ENCODE measurements around the gene CDH4. TPM values are rescaled to one million over a fixed set of nuclear protein-coding genes. Genes with fewer than 3 reads are reported as not detected.

CDH4 gene
- total RNA-seq, 1 donor = 8.6 TPM

DNA sequence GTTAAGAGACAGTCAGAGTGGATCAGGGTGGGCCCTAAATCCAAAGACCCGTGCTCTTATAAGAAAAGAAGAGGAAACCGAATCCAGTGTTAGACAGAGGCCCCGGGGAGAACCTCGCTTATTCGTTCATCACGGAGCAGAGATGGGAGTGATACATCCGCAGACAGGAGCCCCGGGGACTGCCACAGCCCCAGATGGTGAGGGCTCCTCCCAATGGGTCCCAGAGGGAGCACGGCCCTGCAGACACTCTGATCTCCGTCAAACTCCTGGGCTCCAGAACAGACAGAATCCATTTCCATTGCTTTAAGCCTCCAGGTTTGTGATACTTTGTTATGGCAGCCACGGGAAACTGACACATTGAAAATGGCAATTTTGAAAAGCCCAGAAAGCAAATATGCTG, 47.0 kb downstream of the CDH4 start:
- no peak for DNase-seq (ENCODE audit: low read depth in 2 of 3, low spot score in 2 of 3)

GRCh38 chr20:61299618-61300017, 47.6 kb downstream of the CDH4 start:
- no peak for DNase-seq (ENCODE audit: low read depth in 2 of 3, low spot score in 2 of 3)

DNA sequence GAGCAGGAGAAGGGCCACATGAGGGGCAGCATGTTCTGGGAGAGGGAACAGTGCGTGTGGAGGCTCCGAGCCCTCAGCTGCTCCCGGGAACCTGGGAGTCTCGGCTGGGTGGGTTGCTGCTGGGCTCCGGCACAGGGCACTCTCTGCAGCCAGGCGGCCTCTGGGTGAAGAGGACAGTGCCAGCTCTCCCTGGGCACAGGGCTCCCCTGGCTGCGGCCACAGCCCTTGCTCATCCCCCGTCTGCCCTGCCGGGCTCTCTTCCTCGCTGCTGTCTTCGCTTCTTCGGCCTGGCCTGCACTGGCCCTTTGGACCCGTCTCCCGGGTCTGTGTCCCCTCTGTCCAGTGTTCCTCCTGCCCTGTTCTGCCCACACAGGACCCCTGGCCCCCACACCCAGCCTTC, 48.2 kb downstream of the CDH4 start:
- DNase-seq (ENCODE audit: low read depth in 2 of 3, low spot score in 2 of 3) = no peak

GRCh38 chr20:61300709-61301108, 48.6 kb downstream of the CDH4 start:
- DNase-seq (ENCODE audit: low read depth in 2 of 3, low spot score in 2 of 3) = no peak

DNA sequence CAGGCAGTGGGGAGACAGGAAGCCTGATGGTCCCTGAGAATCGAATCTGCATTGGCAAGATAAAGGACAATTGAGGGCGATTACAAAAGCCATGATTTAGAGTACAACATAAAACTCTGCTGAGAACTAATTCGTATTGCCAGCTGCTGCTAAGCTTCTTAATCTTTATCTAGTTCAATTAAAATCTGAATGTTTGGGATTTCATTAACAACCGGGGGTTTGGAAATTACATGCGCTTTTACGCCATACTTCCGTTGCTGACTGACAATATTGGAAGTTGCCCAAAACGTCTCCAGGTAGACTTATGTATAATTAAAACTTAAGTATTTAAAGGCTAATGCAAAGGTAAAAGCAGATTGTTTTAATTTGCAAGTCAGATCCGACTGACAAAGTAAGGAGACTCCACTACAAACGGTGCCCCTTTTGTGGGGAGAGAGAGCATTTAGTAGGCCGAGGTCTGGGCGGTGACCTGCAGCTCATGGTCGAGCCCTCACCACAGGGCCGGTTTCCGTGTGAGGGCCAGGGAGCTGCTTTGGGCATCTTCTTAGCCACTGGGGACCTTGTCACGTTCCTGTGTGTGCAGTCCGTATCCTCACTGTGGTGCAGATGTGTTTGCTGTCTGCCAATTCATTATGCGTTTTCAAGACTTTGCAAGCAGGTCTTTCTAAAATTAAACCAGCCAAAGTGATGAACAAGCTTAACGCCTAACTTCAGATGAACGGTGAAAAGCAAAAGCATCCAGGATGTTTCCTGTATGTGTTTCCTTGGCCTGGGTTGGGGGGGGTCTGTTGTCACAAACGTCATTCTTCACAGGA, 49.9 kb downstream of the CDH4 start:
- no peak for DNase-seq (ENCODE audit: low read depth in 2 of 3, low spot score in 2 of 3)

- no peak for DNase-seq (ENCODE audit: low read depth in 2 of 3, low spot score in 2 of 3)
Measured at GRCh38 chr20:61303217-61303616, 51.2 kb downstream of the CDH4 start.

DNA sequence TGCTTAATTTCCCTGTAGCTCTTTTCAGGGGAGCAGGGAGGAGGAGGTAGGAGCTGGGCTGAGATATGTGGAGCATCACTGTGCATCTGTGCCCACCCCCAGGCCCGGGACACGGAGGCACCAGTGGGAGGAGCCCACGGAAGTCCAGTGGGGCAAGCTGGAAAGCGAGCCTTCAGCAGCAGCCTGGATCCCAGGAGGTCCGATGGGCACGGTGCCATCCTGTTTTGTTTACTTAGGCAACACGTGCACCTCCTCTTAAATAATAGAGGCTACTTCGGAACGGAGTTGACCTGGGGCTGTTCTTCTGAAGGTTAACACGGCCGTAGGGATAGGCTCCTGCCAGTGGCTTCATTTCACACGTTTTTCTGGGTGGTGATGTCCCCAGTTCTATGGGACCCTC, 51.6 kb downstream of the CDH4 start:
- DNase-seq (ENCODE audit: low read depth in 2 of 3, low spot score in 2 of 3) = no peak

DNA sequence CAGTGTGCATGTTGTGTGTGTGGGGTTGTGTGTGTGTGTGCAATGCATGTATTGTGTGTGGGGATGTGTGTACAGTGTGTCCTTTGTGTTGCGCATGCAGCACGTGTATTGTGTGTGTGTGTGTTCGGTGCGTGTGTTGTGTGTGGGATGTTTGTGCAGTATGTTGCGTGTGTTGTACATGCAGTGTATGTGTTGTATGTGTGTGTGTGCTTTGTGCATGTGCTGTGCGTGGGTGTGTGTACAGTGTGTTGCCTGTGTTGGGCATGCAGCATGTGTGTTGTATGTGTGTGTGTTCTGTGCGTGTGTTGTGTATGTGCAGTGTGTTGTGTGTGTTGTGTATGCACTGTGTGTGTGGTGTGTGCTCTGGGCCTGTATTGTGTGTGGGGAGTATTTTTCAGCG, 52.7 kb downstream of the CDH4 start:
- DNase-seq (ENCODE audit: low read depth in 2 of 3, low spot score in 2 of 3) = no peak

- DNase-seq (ENCODE audit: low read depth in 2 of 3, low spot score in 2 of 3) = no peak
Measured at GRCh38 chr20:61306937-61307475, 54.9 kb downstream of the CDH4 start.

DNA sequence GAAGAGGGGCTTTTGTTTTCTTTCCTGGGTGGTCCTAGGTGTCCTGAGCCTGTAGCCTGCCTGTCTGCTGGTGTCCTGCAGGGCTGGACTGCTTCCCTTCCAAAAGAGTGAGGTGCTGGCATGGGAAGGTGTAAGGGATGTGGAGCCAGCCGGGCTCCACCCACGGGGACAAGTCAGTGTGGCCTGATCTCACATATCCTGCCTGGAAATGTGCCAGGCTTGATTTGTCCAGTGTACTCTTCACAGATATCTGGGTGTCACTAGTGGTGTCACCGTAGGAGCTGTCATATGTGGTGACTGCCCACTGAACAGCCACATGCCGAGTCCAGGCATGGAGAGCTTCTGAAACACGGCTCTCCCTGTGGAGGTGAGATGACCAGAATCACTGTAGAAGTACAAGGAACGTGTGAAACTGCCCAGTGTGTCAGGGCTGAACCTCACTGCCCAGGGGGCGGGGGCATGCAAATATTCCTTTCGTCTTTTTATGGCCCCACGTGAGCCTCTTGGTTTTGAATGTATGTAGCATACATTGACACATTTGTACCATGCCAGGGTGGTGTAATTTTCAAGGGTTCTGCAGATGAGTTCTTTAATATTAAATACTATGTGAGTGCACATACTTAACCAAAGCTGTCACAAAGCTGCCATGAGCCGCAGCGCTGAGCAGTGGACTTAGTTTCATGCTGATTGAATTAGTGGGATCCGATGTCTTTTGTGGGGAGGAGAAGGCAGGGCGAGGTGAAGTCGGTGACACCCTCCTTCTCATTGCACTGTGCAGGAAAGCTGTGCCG, 55.8 kb downstream of the CDH4 start:
- DNase-seq (ENCODE audit: low read depth in 2 of 3, low spot score in 2 of 3) = no peak

- DNase-seq (ENCODE audit: low read depth in 2 of 3, low spot score in 2 of 3) = no peak
Measured at GRCh38 chr20:61308477-61308774, 56.4 kb downstream of the CDH4 start.

GRCh38 chr20:61310954-61311353, 58.9 kb downstream of the CDH4 start:
- DNase-seq (ENCODE audit: low read depth in 2 of 3, low spot score in 2 of 3) = no peak

GRCh38 chr20:61311656-61312387, 59.8 kb downstream of the CDH4 start:
- no peak for DNase-seq (ENCODE audit: low read depth in 2 of 3, low spot score in 2 of 3)

GRCh38 chr20:61312925-61313324, 60.9 kb downstream of the CDH4 start:
- no peak for DNase-seq (ENCODE audit: low read depth in 2 of 3, low spot score in 2 of 3)

DNA sequence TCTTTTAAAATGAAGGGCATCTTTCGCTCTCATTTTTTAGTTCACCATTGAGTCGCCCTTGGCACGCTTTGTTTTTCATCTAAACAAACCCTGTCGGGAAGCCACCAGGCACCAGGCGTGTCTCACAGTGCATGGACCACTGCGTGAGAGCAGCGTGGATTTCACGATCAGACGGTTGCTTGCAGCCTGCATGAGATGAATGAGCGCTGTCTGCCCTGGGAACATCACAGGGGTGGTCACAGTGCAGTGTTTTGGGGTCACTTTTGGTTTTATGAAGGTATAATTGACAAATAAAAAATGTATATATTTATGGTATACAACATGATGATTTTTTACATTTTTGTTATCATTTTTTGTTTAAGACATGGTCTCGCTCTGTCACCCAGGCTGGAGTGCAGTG, 61.3 kb downstream of the CDH4 start:
- no peak for DNase-seq (ENCODE audit: low read depth in 2 of 3, low spot score in 2 of 3)

DNA sequence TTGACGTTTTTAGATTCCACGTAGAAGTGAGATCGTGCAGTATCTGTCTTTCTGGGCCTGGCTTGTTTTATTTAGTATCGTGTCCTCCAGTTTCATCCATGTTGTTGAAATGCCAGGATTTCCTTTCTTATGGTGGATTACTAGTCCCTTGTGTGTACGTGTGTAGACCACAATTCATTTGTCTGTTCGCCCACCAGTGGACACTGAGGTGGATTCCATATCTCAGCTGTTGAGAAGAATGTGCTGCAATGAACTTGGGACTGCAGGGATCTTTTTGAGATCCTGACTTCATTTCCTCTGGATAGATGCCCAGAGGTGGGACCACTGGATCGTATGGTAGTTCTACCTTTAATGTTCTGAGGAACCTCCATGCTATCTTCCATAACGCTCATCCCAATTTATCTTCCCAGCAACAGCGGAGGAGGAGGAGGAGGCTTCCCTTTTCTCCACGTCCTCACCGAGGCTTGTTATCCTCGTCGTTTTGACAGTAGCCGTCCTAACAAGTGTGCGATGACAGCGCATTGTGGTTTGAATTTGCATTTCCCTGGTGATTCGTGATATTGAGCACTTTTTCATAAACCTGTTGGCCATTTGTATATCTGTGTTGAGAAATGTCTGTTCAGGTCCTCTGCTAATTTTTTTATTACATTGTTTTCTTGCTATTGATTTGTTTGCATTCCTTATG, 62.4 kb downstream of the CDH4 start:
- DNase-seq (ENCODE audit: low read depth in 2 of 3, low spot score in 2 of 3) = no peak

- no peak for DNase-seq (ENCODE audit: low read depth in 2 of 3, low spot score in 2 of 3)
Measured at GRCh38 chr20:61315319-61315718, 63.3 kb downstream of the CDH4 start.

DNA sequence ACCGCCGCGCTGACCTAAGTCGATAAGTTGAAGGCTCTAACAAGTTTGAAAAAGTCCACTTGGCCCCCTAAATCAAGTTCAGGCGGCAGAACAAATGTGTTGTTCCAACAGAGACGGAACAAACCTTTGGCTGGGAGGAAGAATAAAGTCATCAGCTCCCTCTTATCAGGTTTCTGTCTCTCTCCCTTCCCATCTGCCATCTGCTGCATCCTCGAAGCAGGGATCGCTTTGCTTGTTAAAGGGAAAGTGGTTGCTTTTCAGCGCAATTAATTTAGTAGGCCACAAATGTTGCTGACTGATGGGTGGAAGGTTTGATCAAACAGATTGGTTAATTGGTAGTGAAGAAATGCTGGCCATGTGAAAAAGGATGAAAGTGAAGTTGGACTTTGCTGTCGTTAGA, 64.3 kb downstream of the CDH4 start:
- DNase-seq (ENCODE audit: low read depth in 2 of 3, low spot score in 2 of 3) = no peak

GRCh38 chr20:61317966-61318530, 66.0 kb downstream of the CDH4 start:
- no peak for DNase-seq (ENCODE audit: low read depth in 2 of 3, low spot score in 2 of 3)

- DNase-seq (ENCODE audit: low read depth in 2 of 3, low spot score in 2 of 3) = no peak
Measured at GRCh38 chr20:61320691-61321425, 68.8 kb downstream of the CDH4 start.
